Body of pancreas (tissue), 4 donors: ENCODE data around the gene CADPS.

ENCODE experiments used
- CTCF ChIP-seq, 7 experiments: fragments of 450-650 bp in 4 of 7; fragments of 200-600 bp in 3 of 7; sonication (generic) in 3 of 7; IDR thresholded peaks; one replicate each; pipeline ENCODE4 v1.5.1; 2016 to 2019; ENCODE audit warnings: antibody characterized with exemption in 7 of 7
- POLR2A ChIP-seq, 3 donors: fragments of 450-650 bp; IDR thresholded peaks; one replicate each; pipeline ENCODE4 v1.6.1; 2016; ENCODE audit warnings: antibody characterized with exemption in 3 of 3, mild to moderate bottlenecking in 2 of 3

- TF ChIP-seq CTCF (IDR thresholded peaks at IDR 0.05) (no peak), POLR2A (IDR thresholded peaks at IDR 0.05) (no peak)
These were observed 51.7 kb downstream of the CADPS start for GRCh38 chr3:62823461-62824050.
